SIG-M5 treated with dmso at 0.1 percent for 504 hours (cell line): ENCODE results near the gene SLAMF1.
A peak's percentile ranks its signal among the peaks of the same experiment; 100 is the strongest.
"Not testable (repeated sequence)": the region's sequence is repeated elsewhere in the genome, so short reads cannot be mapped to it uniquely, and the experiment has no call there.

ENCODE experiments used
- DNase-seq: peaks from one replicate; lab custom pipeline; 2025; ENCODE audit not compliant: unreplicated experiment; lab: John Stamatoyannopoulos, UW

The SLAMF1 gene

DNA sequence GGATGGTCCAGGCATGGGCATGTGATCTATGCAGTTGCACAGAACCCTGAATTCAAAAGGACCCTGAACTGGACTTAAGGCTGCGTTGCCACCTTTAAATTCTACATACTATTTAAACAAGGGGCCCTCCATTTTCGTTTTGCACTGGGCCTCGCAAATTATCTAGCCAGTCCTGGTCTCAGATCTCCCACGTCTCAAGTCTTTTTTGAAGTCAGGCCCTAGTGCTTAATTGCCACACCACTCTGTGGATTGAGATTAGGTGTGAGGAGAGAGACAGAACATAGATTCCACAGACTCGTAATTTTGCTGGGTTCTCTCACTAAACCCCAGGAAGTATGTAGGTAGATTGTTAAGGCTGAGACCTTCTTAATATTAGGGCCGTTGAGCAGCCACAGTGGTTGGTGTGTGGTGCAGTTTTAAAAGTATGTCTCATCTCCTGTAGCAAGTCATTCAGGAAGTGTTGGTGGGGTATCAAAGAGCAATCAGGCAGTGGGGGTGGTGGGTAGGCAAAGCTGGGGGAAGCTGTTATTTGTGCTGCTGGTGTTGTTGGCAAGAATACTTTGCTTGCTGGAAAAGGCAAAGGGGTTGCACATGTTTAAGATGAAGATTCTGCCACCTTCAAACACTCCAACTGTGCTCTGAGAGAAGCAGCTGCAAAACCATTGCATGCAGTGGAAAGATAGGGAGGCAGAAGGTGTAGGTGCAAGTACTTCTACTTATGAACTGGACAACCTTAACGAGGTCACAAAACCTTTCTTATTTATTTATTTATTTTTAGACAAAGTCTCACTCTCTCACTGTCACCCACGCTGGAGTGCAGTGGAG lies 78.8 kb downstream of the SLAMF1 start:
- DNase-seq, result peak; percentile 42

DNA sequence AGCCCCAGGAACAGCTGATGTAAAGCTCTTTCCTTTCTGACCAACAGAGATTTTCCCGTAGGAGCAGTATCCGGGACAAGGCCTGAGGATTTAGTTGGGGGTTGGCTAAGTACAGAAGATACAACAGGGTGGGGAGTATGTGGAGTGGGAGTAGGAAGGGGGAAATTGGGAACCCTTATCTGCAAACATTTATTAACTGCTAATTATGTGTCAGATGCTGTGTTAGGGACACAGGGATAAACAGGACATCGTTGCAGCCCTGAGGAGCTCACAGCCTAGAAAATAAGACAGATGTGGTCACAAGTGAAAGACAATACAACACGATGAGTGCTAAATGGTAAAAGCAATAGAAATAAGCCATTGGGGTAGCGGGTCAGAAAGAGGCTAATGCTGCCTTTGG lies 79.5 kb downstream of the SLAMF1 start:
- DNase-seq, result no peak

DNA sequence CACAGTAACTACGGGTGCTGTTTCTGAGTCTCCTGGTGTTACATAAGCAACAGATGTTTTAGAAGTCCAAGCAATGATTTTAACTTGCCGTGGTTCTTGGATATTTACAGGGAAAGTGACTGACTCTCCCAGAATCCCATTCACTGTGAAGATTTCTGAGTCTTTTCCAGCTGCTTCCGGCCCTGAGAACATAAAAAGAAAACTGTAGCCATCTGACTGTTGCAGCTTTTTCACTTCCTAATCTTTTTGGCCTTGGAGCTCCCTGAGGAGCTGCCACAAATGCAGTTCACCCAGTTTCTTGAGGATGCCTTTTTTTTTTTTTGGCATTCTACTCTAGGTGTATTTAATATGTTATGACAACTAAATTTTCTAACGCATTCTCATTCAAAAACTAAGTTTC lies 81.3 kb downstream of the SLAMF1 start:
- no peak for DNase-seq

DNA sequence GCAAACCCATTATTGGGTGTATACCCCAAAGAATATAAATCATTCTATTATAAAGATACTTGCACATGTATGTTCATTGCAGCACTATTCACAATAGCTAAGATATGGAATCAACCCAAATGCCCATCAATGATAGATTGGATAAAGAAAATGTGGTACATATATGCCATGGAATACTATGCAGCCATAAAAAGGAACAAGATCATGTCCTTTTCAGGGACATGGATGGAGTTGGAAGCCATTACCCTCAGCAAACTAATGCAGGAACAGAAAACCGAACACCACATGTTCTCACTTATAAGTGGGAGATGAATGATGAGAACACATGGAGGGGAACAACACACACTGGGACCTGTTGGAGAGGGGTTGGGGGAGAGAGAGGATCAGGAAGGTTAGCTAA lies 83.6 kb downstream of the SLAMF1 start:
- not testable (repeated sequence) for DNase-seq

DNA sequence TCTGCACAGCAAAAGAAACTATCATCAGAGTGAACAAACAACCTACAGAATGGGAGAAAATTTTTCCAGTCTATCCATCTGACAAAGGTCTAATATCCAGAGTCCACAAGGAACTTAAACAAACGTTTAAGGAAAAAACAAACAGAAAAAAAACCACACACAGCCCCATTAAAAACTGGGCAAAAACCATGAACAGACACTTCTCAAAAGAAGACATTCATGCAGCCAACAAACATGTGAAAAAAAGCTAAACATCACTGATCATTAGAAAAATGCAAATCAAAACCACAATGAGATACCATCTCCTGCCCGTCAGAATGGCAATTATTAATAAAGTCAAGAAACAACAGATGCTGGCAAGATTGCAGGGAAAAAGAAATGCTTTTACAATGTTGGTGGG lies 84.1 kb downstream of the SLAMF1 start:
- not testable (repeated sequence) for DNase-seq

DNA sequence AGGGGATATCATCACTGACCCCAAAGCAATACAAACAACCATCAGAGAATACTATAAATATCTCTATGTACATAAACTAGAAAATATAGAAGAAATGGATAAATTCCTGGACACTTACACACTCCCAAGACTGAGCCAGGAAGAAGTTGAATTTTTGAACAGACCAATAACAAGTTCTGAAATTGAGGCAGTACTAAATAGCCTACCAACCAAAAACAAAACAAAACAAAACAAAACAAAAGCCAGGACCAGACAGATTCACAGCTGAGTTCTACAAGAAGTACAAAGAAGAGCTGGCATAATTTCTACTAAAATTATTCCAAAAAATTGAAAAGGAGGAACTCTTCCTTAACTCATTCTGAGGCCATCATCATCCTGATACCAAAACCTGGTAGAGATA lies 86.0 kb downstream of the SLAMF1 start:
- DNase-seq, result no peak

DNA sequence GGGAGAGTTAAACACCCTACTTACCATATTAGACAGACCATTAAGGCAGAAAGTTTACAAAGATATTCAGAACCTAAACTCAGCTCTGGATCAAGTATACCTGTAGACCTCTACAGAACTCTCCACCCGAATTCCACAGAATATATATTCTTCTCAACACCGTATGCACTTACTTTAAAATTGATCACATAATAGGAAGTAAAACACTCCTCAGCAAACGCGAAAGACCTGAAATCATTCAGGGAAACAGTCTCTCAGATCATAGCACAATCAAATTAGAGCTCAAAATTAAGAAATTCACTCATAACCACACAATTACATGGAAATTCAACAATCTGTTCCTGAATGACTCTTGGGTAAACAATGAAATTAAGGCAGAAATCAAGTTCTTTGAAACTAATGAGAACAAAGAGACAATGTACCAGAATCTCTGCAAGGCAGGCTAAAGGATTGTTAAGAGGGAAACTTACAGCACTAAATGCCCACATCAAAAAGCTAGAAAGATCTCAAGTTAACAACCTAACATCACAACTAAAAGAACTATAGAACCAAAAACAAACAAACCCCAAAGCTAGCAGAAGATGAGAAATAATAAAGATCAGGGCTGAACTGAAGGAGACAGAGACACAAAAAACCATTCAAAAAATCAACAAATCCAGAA lies 86.7 kb downstream of the SLAMF1 start:
- no peak for DNase-seq

DNA sequence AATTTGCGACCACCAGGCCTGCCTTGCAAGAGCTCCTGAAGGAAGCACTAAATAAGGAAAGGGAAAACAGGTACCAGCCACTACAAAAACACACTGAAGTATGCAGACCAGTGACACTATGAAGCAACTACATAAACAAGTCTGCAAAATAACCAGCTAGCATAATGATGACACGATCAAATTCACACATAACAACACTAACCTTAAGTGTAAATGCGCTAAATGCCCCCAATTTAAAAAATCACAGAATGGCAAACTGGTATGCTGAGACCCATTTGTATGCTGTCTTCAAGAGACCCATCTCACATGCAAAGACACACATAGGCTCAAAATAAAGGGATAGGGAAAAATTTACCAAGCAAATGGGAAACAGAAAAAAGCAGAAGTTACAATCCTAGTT lies 87.4 kb downstream of the SLAMF1 start:
- not testable (repeated sequence) for DNase-seq

DNA sequence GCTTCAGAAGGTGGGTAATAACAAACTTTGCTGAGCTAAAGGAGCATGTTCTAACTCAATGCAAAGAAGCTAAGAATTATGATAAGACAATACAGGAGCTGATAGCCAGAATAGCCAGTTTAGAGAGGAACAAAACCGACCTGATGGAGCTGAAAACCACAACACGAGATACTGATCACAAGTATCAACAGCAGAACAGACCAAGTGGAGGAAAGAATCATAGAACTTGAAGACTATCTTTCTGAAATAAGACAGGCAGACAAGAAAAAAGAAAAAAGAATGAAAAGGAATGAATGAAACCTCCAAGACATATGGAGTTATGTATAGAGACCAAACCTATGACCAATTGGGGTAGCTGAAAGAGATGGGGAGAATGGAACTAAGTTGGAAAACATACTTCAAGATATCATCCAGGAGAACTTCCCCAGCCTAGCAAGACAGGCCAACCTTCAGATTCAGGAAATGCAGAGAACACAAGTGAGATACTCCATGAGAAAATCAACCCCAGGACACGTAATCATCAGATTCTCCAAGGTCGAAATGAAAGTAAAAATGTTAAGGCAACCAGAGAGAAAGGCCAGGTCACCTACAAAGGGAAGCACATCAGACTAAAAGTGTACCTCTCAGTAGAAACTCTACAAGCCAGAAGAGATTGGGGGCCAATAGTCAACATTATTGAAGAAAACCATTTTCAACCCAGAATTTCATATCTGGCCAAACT lies 88.0 kb downstream of the SLAMF1 start:
- DNase-seq, result no peak
